T-helper 1 cell treated with Interleukin-12 subunit alpha and Interleukin-12 subunit beta and Interleukin-4 antibody, amounts not matched to agents 30 ng/mL and 1 ng/mL, for 36 hours (primary cell): Measurements from ENCODE around the gene JPT2. TPM values are rescaled to one million over a fixed set of nuclear protein-coding genes. Genes with fewer than 3 reads are reported as not detected.

Experiments used
- intact Hi-C: fragments of 100-400 bp; cut with micrococcal nuclease; formaldehyde crosslinking; loops from one replicate; pipeline ENCODE4 v1.15.1; 2024
- total RNA-seq: library from RNA; stranded (reverse); gene quantifications from 2 replicates; pipeline ENCODE4 v1.2.3, GENCODE V29; 2022

The JPT2 gene
- total RNA-seq, 1 donor from 2014 or later: 66.8 TPM

- intact Hi-C loops: no loop called here
These were observed 26.7 kb upstream of the JPT2 start for GRCh38 chr16:1651094-1651973.

GRCh38 chr16:1651974-1652312 lies 26.1 kb upstream of the JPT2 start:
- intact Hi-C loops: no loop called here

GRCh38 chr16:1653023-1653422 lies 25.1 kb upstream of the JPT2 start:
- intact Hi-C loops: no loop called here

- intact Hi-C loops: no loop called here
These were observed 23.4 kb upstream of the JPT2 start for GRCh38 chr16:1654505-1655268.

- intact Hi-C loops: no loop called here
These were observed 22.7 kb upstream of the JPT2 start for GRCh38 chr16:1655269-1655807.

- intact Hi-C loops: no loop called here
These were observed 21.9 kb upstream of the JPT2 start for GRCh38 chr16:1655909-1656807.

- intact Hi-C loops: no loop called here
These were observed 21.1 kb upstream of the JPT2 start for GRCh38 chr16:1656808-1657617.

GRCh38 chr16:1657841-1658240 lies 20.2 kb upstream of the JPT2 start:
- intact Hi-C loops: no loop called here

- intact Hi-C loops: no loop called here
These were observed 19.0 kb upstream of the JPT2 start for GRCh38 chr16:1659031-1659430.

GRCh38 chr16:1661826-1662225 lies 16.3 kb upstream of the JPT2 start:
- intact Hi-C loops: no loop called here

- intact Hi-C loops: no loop called here
These were observed 15.5 kb upstream of the JPT2 start for GRCh38 chr16:1662543-1662942.

GRCh38 chr16:1665829-1666228 lies 12.2 kb upstream of the JPT2 start:
- intact Hi-C loops: no loop called here

GRCh38 chr16:1666316-1666715 lies 11.8 kb upstream of the JPT2 start:
- intact Hi-C loops: no loop called here

GRCh38 chr16:1667271-1667670 lies 10.8 kb upstream of the JPT2 start:
- intact Hi-C loops: no loop called here

GRCh38 chr16:1667916-1668315 lies 10.2 kb upstream of the JPT2 start:
- intact Hi-C loops: no loop called here

GRCh38 chr16:1668612-1669319 lies 9.3 kb upstream of the JPT2 start:
- intact Hi-C loops: no loop called here

GRCh38 chr16:1669698-1670097 lies 8.4 kb upstream of the JPT2 start:
- intact Hi-C loops: no loop called here

- intact Hi-C loops: no loop called here
These were observed 7.7 kb upstream of the JPT2 start for GRCh38 chr16:1670371-1670770.

- intact Hi-C loops: no loop called here
These were observed 7.2 kb upstream of the JPT2 start for GRCh38 chr16:1670866-1671265.
